ENCODE results near the gene DNAJC22. TPM values are rescaled to one million over a fixed set of nuclear protein-coding genes. Genes with fewer than 3 reads are reported as not detected.
A peak's percentile ranks its signal among the peaks of the same experiment; 100 is the strongest.

The DNAJC22 gene
- total and polyA plus RNA-seq, 9 of the 15 experiments (the other 6 are each of a cell fraction or from before 2014, with no cell fraction given): 0.10 to 1.2 (median 0.47) TPM

DNA sequence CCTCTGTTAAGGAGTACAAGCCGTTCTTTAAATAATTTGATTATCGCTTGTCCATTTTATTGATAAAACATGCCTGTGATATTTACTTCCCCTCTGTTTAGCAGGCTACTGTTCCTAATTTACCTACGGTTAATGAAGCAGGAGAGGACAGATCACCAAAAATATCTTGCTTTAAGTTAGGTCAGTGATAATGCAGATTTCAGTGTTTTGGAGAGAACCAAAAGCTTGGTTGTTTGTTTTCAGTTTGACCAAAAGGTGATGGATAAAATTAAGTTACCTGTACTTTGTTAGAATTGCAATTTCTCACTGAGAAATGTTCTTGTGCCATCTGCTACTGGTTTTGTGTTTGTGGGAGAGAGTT is 21.5 kb downstream of the DNAJC22 start:
- ATAC-seq (no peak), FAIRE-seq (peak; percentile 70), DNase-seq (ENCODE audit: extremely low read depth in 1 of 4, low spot score in 3 of 4) (no peak)
- Histone ChIP-seq H3K36me3 (ENCODE audit: control insufficient read depth, insufficient read depth, low read length) (peaks cover 6% of the 10 kb centered on the region; the same call in 1 of the 3 replicates), H4K20me1 (replicated peaks; ENCODE audit: control insufficient read depth, insufficient read depth, low read length) (no peaks in the 10 kb centered on the region), H3K27me3 (ENCODE audit: control insufficient read depth in 2 of 2, insufficient read depth in 2 of 2, low read length in 2 of 2) (no peaks in the 10 kb centered on the region), H3K9me1 (ENCODE audit: control insufficient read depth, insufficient read depth, low read length) (no peaks in the 10 kb centered on the region), H3K9ac (ENCODE audit: insufficient read depth in 1 of 2, low read depth in 2 of 2, low read length in 2 of 2) (peak overlapping the region in 1 of 2 experiments; percentile 96; a peak in 3 of 4 replicates), H2AFZ (ENCODE audit: low read depth, low read length) (peak overlapping the region; percentile 85), H3K79me2 (ENCODE audit: control insufficient read depth, insufficient read depth, low read length) (peaks cover 53% of the 10 kb centered on the region), H3K4me1 (replicated peaks in 1 of 2; ENCODE audit: control insufficient read depth in 2 of 2, insufficient read depth in 2 of 2, low read length in 2 of 2) (peaks cover 12 to 25% of the 10 kb centered on the region in 2 experiments; a peak in 3 of 5 replicates), H3K4me2 (ENCODE audit: insufficient read depth, low read length) (peak overlapping the region; percentile 99), H3K27ac (ENCODE audit: extremely low read depth, low read depth, low read length) (peak overlapping the region; percentile 96), H3K4me3 (peak overlapping the region; percentile 75), H3K9me3 (replicated peaks; ENCODE audit: control insufficient read depth, insufficient read depth, low read depth, low read length) (no peaks in the 10 kb centered on the region)
- CTCF ChIA-PET (ENCODE audit: low intra/inter-chr PET ratio): no interaction called here
- TF ChIP-seq BHLHE40 (IDR thresholded peaks at IDR 0.05; ENCODE audit: low read length): no peak
- no peak for TF ChIP-seq ZNF146 (CRISPR knock-in tag; IDR thresholded peaks at IDR 0.05; ENCODE audit: unreplicated experiment)
- no peak for TF ChIP-seq JUNB (CRISPR knock-in tag; conservative IDR thresholded peaks at IDR 0.05)
- TF ChIP-seq USF1 (CRISPR knock-in tag; IDR thresholded peaks at IDR 0.05): no peak
- no peak for TF ChIP-seq NCOA1 (IDR thresholded peaks at IDR 0.05; ENCODE audit: low read depth)
- TF ChIP-seq DLX4 (CRISPR knock-in tag; IDR thresholded peaks at IDR 0.05): no peak
- no peak for TF ChIP-seq OTX1 (CRISPR knock-in tag; IDR thresholded peaks at IDR 0.05)
- no peak for TF ChIP-seq CBX5 (IDR thresholded peaks at IDR 0.05; ENCODE audit: borderline replicate concordance, low read depth)
- no peak for TF ChIP-seq ZNF696 (CRISPR knock-in tag; conservative IDR thresholded peaks at IDR 0.05)
- no peak for TF ChIP-seq RAD51 (IDR thresholded peaks at IDR 0.05; ENCODE audit: borderline replicate concordance, low read depth)
- TF ChIP-seq, protein P1, sequence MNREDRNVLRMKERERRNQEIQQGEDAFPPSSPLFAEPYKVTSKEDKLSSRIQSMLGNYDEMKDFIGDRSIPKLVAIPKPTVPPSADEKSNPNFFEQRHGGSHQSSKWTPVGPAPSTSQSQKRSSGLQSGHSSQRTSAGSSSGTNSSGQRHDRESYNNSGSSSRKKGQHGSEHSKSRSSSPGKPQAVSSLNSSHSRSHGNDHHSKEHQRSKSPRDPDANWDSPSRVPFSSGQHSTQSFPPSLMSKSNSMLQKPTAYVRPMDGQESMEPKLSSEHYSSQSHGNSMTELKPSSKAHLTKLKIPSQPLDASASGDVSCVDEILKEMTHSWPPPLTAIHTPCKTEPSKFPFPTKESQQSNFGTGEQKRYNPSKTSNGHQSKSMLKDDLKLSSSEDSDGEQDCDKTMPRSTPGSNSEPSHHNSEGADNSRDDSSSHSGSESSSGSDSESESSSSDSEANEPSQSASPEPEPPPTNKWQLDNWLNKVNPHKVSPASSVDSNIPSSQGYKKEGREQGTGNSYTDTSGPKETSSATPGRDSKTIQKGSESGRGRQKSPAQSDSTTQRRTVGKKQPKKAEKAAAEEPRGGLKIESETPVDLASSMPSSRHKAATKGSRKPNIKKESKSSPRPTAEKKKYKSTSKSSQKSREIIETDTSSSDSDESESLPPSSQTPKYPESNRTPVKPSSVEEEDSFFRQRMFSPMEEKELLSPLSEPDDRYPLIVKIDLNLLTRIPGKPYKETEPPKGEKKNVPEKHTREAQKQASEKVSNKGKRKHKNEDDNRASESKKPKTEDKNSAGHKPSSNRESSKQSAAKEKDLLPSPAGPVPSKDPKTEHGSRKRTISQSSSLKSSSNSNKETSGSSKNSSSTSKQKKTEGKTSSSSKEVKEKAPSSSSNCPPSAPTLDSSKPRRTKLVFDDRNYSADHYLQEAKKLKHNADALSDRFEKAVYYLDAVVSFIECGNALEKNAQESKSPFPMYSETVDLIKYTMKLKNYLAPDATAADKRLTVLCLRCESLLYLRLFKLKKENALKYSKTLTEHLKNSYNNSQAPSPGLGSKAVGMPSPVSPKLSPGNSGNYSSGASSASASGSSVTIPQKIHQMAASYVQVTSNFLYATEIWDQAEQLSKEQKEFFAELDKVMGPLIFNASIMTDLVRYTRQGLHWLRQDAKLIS (CRISPR knock-in tag; IDR thresholded peaks at IDR 0.05): 0 out of 2 replicates have a peak, but pooled peaks have one; percentile 17
- TF ChIP-seq ZSCAN32 (CRISPR knock-in tag; IDR thresholded peaks at IDR 0.05): no peak
- 0 out of 2 replicates have a peak, but pooled peaks have one; percentile 17 for TF ChIP-seq ZEB2 (IDR thresholded peaks at IDR 0.05)
- TF ChIP-seq HMG20B (CRISPR knock-in tag; IDR thresholded peaks at IDR 0.05): no peak
- TF ChIP-seq CEBPG (CRISPR knock-in tag; IDR thresholded peaks at IDR 0.05): no peak
- TF ChIP-seq CEBPG (tag; conservative IDR thresholded peaks at IDR 0.05 in 1 of 2, IDR thresholded peaks at IDR 0.05 in 1 of 2): no peak
- no peak for TF ChIP-seq ZNF140 (CRISPR knock-in tag; IDR thresholded peaks at IDR 0.05)
- intact Hi-C loops (cut with micrococcal nuclease) (loop anchor here (5.0 kb wide), 1 partner anchor 54 kb away; no protein-coding TSS in a partner anchor), in situ Hi-C loops (cut with MboI) (no loop called here)
- TSS peak; percentile 61 for BruUV-seq (replicated peaks)
- POLR2A ChIA-PET: interaction anchor here (0.7 to 3.4 kb wide), 4 partner anchors 9 to 89 kb away, joined by 3 to 17 read pairs (median 3); no protein-coding TSS in a partner anchor
- WGBS (ENCODE audit: insufficient coverage, low coverage, missing lambda C conversion rate): 1% methylated on average over 3 of the region's 3 CpGs
